Upper lobe of right lung (tissue), 1 donor: ENCODE measurements around the gene MAP1A. TPM values are rescaled to one million over a fixed set of nuclear protein-coding genes. Genes with fewer than 3 reads are reported as not detected.

ENCODE experiments used
- ATAC-seq: fragments of 200-7000 bp; cut with Tn5 transposase; one replicate; pipeline ENCODE4 v1.9.1; 2020; ENCODE audit warnings: mild to moderate bottlenecking, moderate library complexity
- DNase-seq: peaks from one replicate; pipeline ENCODE4 v3.0.0-alpha.2; 2020
- H3K27ac ChIP-seq: fragments of 200-600 bp; one replicate; pipeline ENCODE4 v1.8.0; 2022
- H3K27me3 ChIP-seq: fragments of 200-600 bp; one replicate; pipeline ENCODE4 v1.8.0; 2022; ENCODE audit warnings: mild to moderate bottlenecking
- H3K36me3 ChIP-seq: fragments of 200-600 bp; one replicate; pipeline ENCODE4 v1.8.0; 2022
- H3K4me1 ChIP-seq: fragments of 200-600 bp; one replicate; pipeline ENCODE4 v1.8.0; 2022
- H3K4me3 ChIP-seq: fragments of 200-600 bp; one replicate; pipeline ENCODE4 v1.8.0; 2022; ENCODE audit warnings: mild to moderate bottlenecking
- H3K9me3 ChIP-seq: fragments of 200-600 bp; one replicate; pipeline ENCODE4 v1.8.0; 2022
- CTCF ChIP-seq: fragments of 200-600 bp; IDR thresholded peaks from one replicate; pipeline ENCODE4 v1.8.0; 2022; ENCODE audit warnings: antibody characterized with exemption
- intact Hi-C: fragments of 100-400 bp; cut with DNase I; formaldehyde crosslinking; loops from one replicate; pipeline ENCODE4 v1.11.0; 2022
- total RNA-seq: library from RNA; stranded (reverse); fragmentation: NEBNext Ultra II Directional; extraction: Animal tissue kit (Norgen Biotek cat#: 25700); gene quantifications from one replicate; pipeline ENCODE4 v1.2.1, GENCODE V29; 2021
- donor health status: DM: no; HTN: yes; CAD: no; lungs with severe emphysema.

MAP1A gene
- total RNA-seq, 1 donor from 2014 or later: 2.3 TPM

- no peaks in the 10 kb centered on the region for H3K4me1 ChIP-seq
- TF ChIP-seq CTCF: no peak
- ATAC-seq: no peak
- no peak overlapping the region for H3K27ac ChIP-seq
- no peaks in the 10 kb centered on the region for H3K36me3 ChIP-seq
- no peak overlapping the region for H3K4me3 ChIP-seq
- H3K27me3 ChIP-seq: no peaks in the 10 kb centered on the region
- intact Hi-C loops: no loop called here
- H3K9me3 ChIP-seq: no peaks in the 10 kb centered on the region
- no peak for DNase-seq
These were observed 6.9 kb downstream of the MAP1A start for GRCh38 chr15:43524254-43524845.

GRCh38 chr15:43525131-43525530 lies 7.7 kb downstream of the MAP1A start:
- Histone ChIP-seq H3K27me3 (no peaks in the 10 kb centered on the region), H3K36me3 (no peaks in the 10 kb centered on the region), H3K27ac (no peak overlapping the region), H3K4me1 (no peaks in the 10 kb centered on the region), H3K9me3 (no peaks in the 10 kb centered on the region), H3K4me3 (no peak overlapping the region)
- intact Hi-C loops: no loop called here
- DNase-seq (no peak), ATAC-seq (no peak)
- no peak for TF ChIP-seq CTCF

- H3K36me3 ChIP-seq: no peaks in the 10 kb centered on the region
- intact Hi-C loops: no loop called here
These were observed 9.0 kb downstream of the MAP1A start for GRCh38 chr15:43526261-43526930.

GRCh38 chr15:43527016-43527801 lies 9.8 kb downstream of the MAP1A start:
- Histone ChIP-seq H3K9me3 (no peaks in the 10 kb centered on the region), H3K27me3 (no peaks in the 10 kb centered on the region), H3K4me1 (no peaks in the 10 kb centered on the region), H3K27ac (no peak overlapping the region), H3K36me3 (no peaks in the 10 kb centered on the region), H3K4me3 (no peak overlapping the region)
- TF ChIP-seq CTCF: no peak
- intact Hi-C loops: no loop called here
- DNase-seq (no peak), ATAC-seq (no peak)

More at GRCh38 chr15:43526261-43526930, 9.0 kb downstream of the MAP1A start:
- Histone ChIP-seq H3K27me3 (no peaks in the 10 kb centered on the region), H3K4me1 (no peaks in the 10 kb centered on the region), H3K9me3 (no peaks in the 10 kb centered on the region), H3K27ac (no peak overlapping the region), H3K4me3 (no peak overlapping the region)
- DNase-seq (no peak), ATAC-seq (no peak)
- no peak for TF ChIP-seq CTCF

- intact Hi-C loops: no loop called here
- Histone ChIP-seq H3K4me1 (no peaks in the 10 kb centered on the region), H3K4me3 (no peak overlapping the region), H3K27me3 (no peaks in the 10 kb centered on the region), H3K27ac (no peak overlapping the region), H3K36me3 (no peaks in the 10 kb centered on the region), H3K9me3 (no peaks in the 10 kb centered on the region)
- ATAC-seq: no peak
- no peak for DNase-seq
- no peak for TF ChIP-seq CTCF
These were observed 10.6 kb downstream of the MAP1A start for GRCh38 chr15:43527802-43528541.
